ENCODE measurements around the gene EIF2D.

Gene EIF2D

DNA sequence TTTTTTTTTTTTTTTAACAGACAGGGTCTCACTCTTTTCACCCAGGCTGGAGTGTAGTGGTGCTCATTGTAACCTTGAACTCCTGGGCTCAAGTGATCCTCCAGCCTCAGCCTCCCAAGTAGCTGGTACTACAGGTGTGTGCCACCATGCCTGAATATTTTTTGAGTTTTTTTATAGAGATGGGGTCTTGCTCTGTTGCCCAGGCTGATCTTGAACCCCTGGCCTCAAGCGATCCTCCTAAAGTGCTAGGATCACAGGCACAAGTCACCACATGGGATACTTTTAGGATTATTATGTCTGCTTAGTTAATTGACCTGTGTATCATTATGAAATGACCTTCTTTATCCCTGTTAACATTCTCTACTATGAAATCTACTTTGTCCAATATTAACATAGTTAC, 66.9 kb downstream of the EIF2D start:
- ATAC-seq (ENCODE audit: low read depth), result peak; percentile 14

DNA sequence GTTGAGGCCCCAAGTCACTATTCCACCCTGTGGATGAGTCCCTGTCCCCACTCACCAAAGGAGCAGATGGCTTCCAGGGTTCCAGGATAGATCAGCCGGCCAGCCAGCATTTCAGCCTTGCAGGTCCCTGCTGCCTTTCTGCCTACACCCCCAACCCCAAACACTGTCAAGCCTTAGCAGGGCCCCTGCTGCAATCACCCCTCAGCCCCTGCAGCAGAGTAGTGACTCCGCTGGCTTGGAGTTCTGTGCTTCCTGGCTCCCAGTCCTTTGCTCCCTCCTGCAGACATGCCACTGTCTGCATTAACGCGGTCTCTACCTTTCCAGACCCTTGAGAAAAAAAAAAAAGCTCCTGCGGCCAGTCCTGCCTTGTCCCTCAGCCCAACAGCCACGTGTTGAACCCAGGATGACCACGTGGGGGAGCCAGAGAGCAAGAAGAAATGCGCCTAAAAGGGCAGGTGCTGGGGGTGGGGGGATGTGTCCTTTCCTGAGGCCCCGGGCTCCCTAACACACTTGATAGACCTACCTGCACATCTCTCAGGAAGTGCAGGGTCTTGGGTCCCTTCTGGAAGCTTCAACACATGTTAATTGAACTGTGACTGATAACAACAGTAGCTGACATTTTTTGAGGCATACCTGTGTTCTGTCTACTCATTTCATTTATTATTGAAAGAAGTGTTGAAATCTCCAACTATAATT, 67.6 kb downstream of the EIF2D start:
- H3K4me3 Mint-ChIP-seq, result no peak overlapping the region
- peaks cover 2% of the 10 kb centered on the region for H3K4me1 Mint-ChIP-seq
- DNase-seq (ENCODE audit: low spot score in 2 of 2) (peak; percentile 85 to 90), ATAC-seq (ENCODE audit: low read depth) (peak; percentile 94)
- no peaks in the 10 kb centered on the region for H3K27me3 Mint-ChIP-seq
- no peaks in the 10 kb centered on the region for H3K9me3 Mint-ChIP-seq
- no peak overlapping the region for H3K27ac Mint-ChIP-seq
- no peaks in the 10 kb centered on the region for H3K36me3 Mint-ChIP-seq

More for the DNA sequence above, 66.9 kb downstream of the EIF2D start:
- Mint-ChIP-seq H3K27ac (no peak overlapping the region), H3K36me3 (no peaks in the 10 kb centered on the region), H3K9me3 (no peaks in the 10 kb centered on the region), H3K4me3 (no peak overlapping the region), H3K4me1 (peaks cover 2% of the 10 kb centered on the region), H3K27me3 (no peaks in the 10 kb centered on the region)
- DNase-seq (ENCODE audit: low spot score in 2 of 2), result no peak

Data from memory B cell (primary cell).